ENCODE data around the gene CARS1. TPM values are rescaled to one million over a fixed set of nuclear protein-coding genes. Genes with fewer than 3 reads are reported as not detected.

Gene CARS1
- total and polyA plus RNA-seq, 2 of the 8 experiments (the other 6 are each of a cell fraction or from before 2014, with no cell fraction given): 44.1 to 100 TPM

GRCh38 chr11:2968341-2968900 is 88.8 kb downstream of the CARS1 start:
- Histone ChIP-seq H3K56ac (replicated peaks; ENCODE audit: insufficient read length, low read depth, low read length) (no peak overlapping the region), H3K79me2 (ENCODE audit: control insufficient read depth in 1 of 2, insufficient read depth in 2 of 2, low read length in 2 of 2) (peaks cover 3 to 43% of the 10 kb centered on the region in 2 experiments; a peak in 3 of 4 replicates), H2BK120ac (replicated peaks; ENCODE audit: low read depth, low read length) (no peak overlapping the region), H2BK5ac (ENCODE audit: low read depth, low read length) (no peak overlapping the region), H3K9ac (replicated peaks in 1 of 4; ENCODE audit: extremely low read depth in 1 of 4, low read depth in 3 of 4, low read length in 3 of 4) (no peak overlapping the region), H3K23ac (ENCODE audit: insufficient read length) (no peak overlapping the region), H2BK12ac (ENCODE audit: low read depth, low read length) (no peak overlapping the region), H3K14ac (ENCODE audit: insufficient read length) (no peak overlapping the region), H3K4ac (replicated peaks; ENCODE audit: insufficient read length, low read depth, low read length) (no peak overlapping the region), H3K4me1 (replicated peaks in 1 of 4; ENCODE audit: control insufficient read depth in 3 of 4, insufficient read depth in 4 of 4, low read length in 3 of 4) (no peaks in the 10 kb centered on the region), H2BK20ac (ENCODE audit: low read length) (no peak overlapping the region), H4K5ac (ENCODE audit: insufficient read length, low read depth, low read length) (no peak overlapping the region), H2AFZ (ENCODE audit: low read length) (no peak overlapping the region), H3K4me3 (ENCODE audit: extremely low read depth in 1 of 4, insufficient read depth in 2 of 4, low read depth in 3 of 4, low read length in 4 of 4) (no peak overlapping the region), H4K20me1 (replicated peaks in 1 of 2; ENCODE audit: control insufficient read depth in 1 of 2, insufficient read depth in 2 of 2, low read length in 2 of 2) (peaks cover 13 to 27% of the 10 kb centered on the region in 2 experiments), H3K79me1 (ENCODE audit: low read depth, low read length) (peaks cover 4% of the 10 kb centered on the region), H4K91ac (replicated peaks; ENCODE audit: insufficient read length, low read length) (no peak overlapping the region), H3K18ac (ENCODE audit: extremely low read depth, low read length) (no peak overlapping the region), H4K8ac (ENCODE audit: extremely low read depth, insufficient read depth, low read length) (no peak overlapping the region), H3K9me3 (ENCODE audit: insufficient read depth in 2 of 2, low read depth in 1 of 2, low read length in 1 of 2) (no peaks in the 10 kb centered on the region), H3K27ac (ENCODE audit: low read depth, low read length) (no peak overlapping the region), H2AK5ac (ENCODE audit: low read depth, low read length) (no peak overlapping the region), H3K36me3 (ENCODE audit: control insufficient read depth in 2 of 4, insufficient read depth in 4 of 4, low read length in 3 of 4) (peaks cover 52 to 97% (median 81%) of the 10 kb centered on the region in 4 experiments), H3K4me2 (ENCODE audit: insufficient read depth in 1 of 2, low read depth in 2 of 2, low read length in 2 of 2) (no peak overlapping the region), H2BK15ac (ENCODE audit: low read length) (no peak overlapping the region), H3K23me2 (ENCODE audit: low read depth, low read length) (no peaks in the 10 kb centered on the region), H3K27me3 (replicated peaks in 1 of 4; ENCODE audit: control insufficient read depth in 3 of 4, extremely low read depth in 1 of 4, insufficient read depth in 3 of 4, low read length in 3 of 4) (no peaks in the 10 kb centered on the region)
- WGBS, 2 experiments (ENCODE audit: extremely low coverage in 1 of 2, insufficient coverage in 1 of 2, insufficient read length in 1 of 2, insufficient replicate concordance in 2 of 2, low coverage in 1 of 2, low lambda C conversion rate in 2 of 2, missing lambda C conversion rate in 1 of 2): 89% methylated on average over 6 of the region's 6 CpGs; no CpG with 5 or more reads in 1 of the 2 experiments
- POLR2A ChIA-PET (ENCODE audit: partially characterized antibody): interaction anchor here (0.8 to 1.7 kb wide), 3 partner anchors 10 to 30 kb away, joined by 3 to 4 read pairs (median 4); no protein-coding TSS in a partner anchor
- FAIRE-seq (no peak), DNase-seq (ENCODE audit: low read depth in 1 of 2, low spot score in 2 of 2) (no peak)
- CTCF ChIA-PET (ENCODE audit: partially characterized antibody): interaction anchor here (0.6 to 1.6 kb wide), 10 partner anchors 10 to 435 kb away, joined by 3 to 7 read pairs (median 3); no protein-coding TSS in a partner anchor
- no peak for TF ChIP-seq POLR2AphosphoS5 (IDR thresholded peaks at IDR 0.05; ENCODE audit: low read depth, low read length)
- no peak for TF ChIP-seq FOSL1 (IDR thresholded peaks at IDR 0.05; ENCODE audit: insufficient read depth, low read depth, low read length)
- no peak for TF ChIP-seq SIN3A (conservative IDR thresholded peaks at IDR 0.05 in 1 of 2, IDR thresholded peaks at IDR 0.05 in 1 of 2; ENCODE audit: low read depth in 1 of 2, low read length in 2 of 2)
- no peak for TF ChIP-seq BRCA1 (IDR thresholded peaks at IDR 0.05; ENCODE audit: low read depth, low read length)
- TF ChIP-seq TCF12 (IDR thresholded peaks at IDR 0.05; ENCODE audit: low read depth, low read length): no peak
- TF ChIP-seq POLR2A (IDR thresholded peaks at IDR 0.05; ENCODE audit: control extremely low read depth in 1 of 2, low read depth in 2 of 2, low read length in 2 of 2): no peak
- TF ChIP-seq RAD21 (IDR thresholded peaks at IDR 0.05 in 1 of 2, conservative IDR thresholded peaks at IDR 0.05 in 1 of 2; ENCODE audit: low read depth in 2 of 2, low read length in 2 of 2): no peak
- no peak for TF ChIP-seq CHD2 (IDR thresholded peaks at IDR 0.05; ENCODE audit: low read length)
- TF ChIP-seq MAFK (IDR thresholded peaks at IDR 0.05; ENCODE audit: low read depth, low read length): no peak
- no peak for TF ChIP-seq SIRT6 (IDR thresholded peaks at IDR 0.05; ENCODE audit: low read length)
- no peak for TF ChIP-seq NANOG (IDR thresholded peaks at IDR 0.05; ENCODE audit: insufficient read depth, low read depth, low read length, poor library complexity, severe bottlenecking)
- TF ChIP-seq GABPA (IDR thresholded peaks at IDR 0.05; ENCODE audit: borderline replicate concordance, insufficient read depth, low read length): no peak
- no peak for TF ChIP-seq RFX5 (IDR thresholded peaks at IDR 0.05; ENCODE audit: borderline replicate concordance, low read depth, low read length)
- no peak for TF ChIP-seq KDM4A (IDR thresholded peaks at IDR 0.05; ENCODE audit: low read depth, low read length, severe bottlenecking)
